GM18502 (cell line): ENCODE results near the gene PTPN20.

Source experiments
- ATAC-seq: cut with Tn5 transposase; IDR thresholded peaks from one replicate; pipeline ENCODE4 v1.9.1; 2021; ENCODE audit warnings: mild to moderate bottlenecking; ENCODE audit not compliant: unreplicated experiment, poor library complexity

PTPN20 gene

GRCh38 chr10:47031211-47031900, 120.1 kb downstream of the PTPN20 start:
- ATAC-seq = no peak

GRCh38 chr10:47031901-47032465, 120.8 kb downstream of the PTPN20 start:
- no peak for ATAC-seq

- ATAC-seq = no peak
Measured at GRCh38 chr10:47033081-47033480, 121.9 kb downstream of the PTPN20 start.

GRCh38 chr10:47033541-47034270, 122.5 kb downstream of the PTPN20 start:
- ATAC-seq = no peak

GRCh38 chr10:47034441-47035051, 123.3 kb downstream of the PTPN20 start:
- ATAC-seq = no peak

GRCh38 chr10:47035171-47035818, 124.1 kb downstream of the PTPN20 start:
- no peak for ATAC-seq

- ATAC-seq = no peak
Measured at GRCh38 chr10:47035819-47036337, 124.7 kb downstream of the PTPN20 start.

- no peak for ATAC-seq
Measured at GRCh38 chr10:47036771-47037170, 125.5 kb downstream of the PTPN20 start.

- ATAC-seq = no peak
Measured at GRCh38 chr10:47037654-47038425, 126.6 kb downstream of the PTPN20 start.

GRCh38 chr10:47038881-47039561, 127.8 kb downstream of the PTPN20 start:
- no peak for ATAC-seq

- ATAC-seq = no peak
Measured at GRCh38 chr10:47039562-47039913, 128.3 kb downstream of the PTPN20 start.

GRCh38 chr10:47040041-47040491, 128.8 kb downstream of the PTPN20 start:
- ATAC-seq = no peak

- ATAC-seq = no peak
Measured at GRCh38 chr10:47040681-47041080, 129.5 kb downstream of the PTPN20 start.

GRCh38 chr10:47041396-47042198, 130.4 kb downstream of the PTPN20 start:
- no peak for ATAC-seq

GRCh38 chr10:47042199-47042473, 130.9 kb downstream of the PTPN20 start:
- no peak for ATAC-seq

GRCh38 chr10:47042780-47043750, 131.8 kb downstream of the PTPN20 start:
- no peak for ATAC-seq

GRCh38 chr10:47043928-47044538, 132.8 kb downstream of the PTPN20 start:
- no peak for ATAC-seq
